Measurements from ENCODE around the gene CLDN5. TPM values are rescaled to one million over a fixed set of nuclear protein-coding genes. Genes with fewer than 3 reads are reported as not detected.
A peak's percentile ranks its signal among the peaks of the same experiment; 100 is the strongest.

CLDN5 gene
- total and polyA plus RNA-seq, 8 donors = 13.1 to 67.7 (median 45.2) TPM

GRCh38 chr22:19517171-19517500, 7.1 kb downstream of the CLDN5 start:
- TF ChIP-seq POLR2AphosphoS5 (IDR thresholded peaks at IDR 0.05) (no peak), CTCF (IDR thresholded peaks at IDR 0.05) (no peak), POLR2A (IDR thresholded peaks at IDR 0.05) (no peak), EP300 (IDR thresholded peaks at IDR 0.05) (no peak)
- 92 to 98% (median 97%) methylated on average over 8 to 10 of the region's 10 CpGs for WGBS, 5 donors
- Histone ChIP-seq H3K4me3 (no peak overlapping the region), H3K27ac (no peak overlapping the region), H3K4me1 (no peaks in the 10 kb centered on the region), H3K27me3 (peaks cover 0 to 2% (median 0%) of the 10 kb centered on the region in 3 donors), H3K36me3 (no peaks in the 10 kb centered on the region), H3K9me3 (no peaks in the 10 kb centered on the region)
- no peak for DNase-seq
- intact Hi-C loops (cut with DNase I; ENCODE audit: low total_unique reads) = no loop called here

- TF ChIP-seq CTCF (IDR thresholded peaks at IDR 0.05) = no peak
- TF ChIP-seq EP300 (IDR thresholded peaks at IDR 0.05) = no peak
- no peak for TF ChIP-seq POLR2AphosphoS5 (IDR thresholded peaks at IDR 0.05)
- no peak for TF ChIP-seq POLR2A (IDR thresholded peaks at IDR 0.05)
- H3K9me3 ChIP-seq = no peaks in the 10 kb centered on the region
- H3K36me3 ChIP-seq = no peaks in the 10 kb centered on the region
- 88 to 97% (median 94%) methylated on average over 10 to 19 of the region's 19 CpGs for WGBS, 5 donors
- H3K27ac ChIP-seq = no peak overlapping the region
- no peak overlapping the region for H3K4me3 ChIP-seq
- no peaks in the 10 kb centered on the region for H3K4me1 ChIP-seq
- no peaks in the 10 kb centered on the region for H3K27me3 ChIP-seq
- no peak for DNase-seq
- intact Hi-C loops (cut with DNase I; ENCODE audit: low total_unique reads) = no loop called here
Observed at GRCh38 chr22:19516378-19517170, 7.6 kb downstream of the CLDN5 start.

- no peaks in the 10 kb centered on the region for H3K36me3 ChIP-seq
- 92 to 96% (median 95%) methylated on average over 12 of the region's 12 CpGs for WGBS, 5 donors
- H3K4me3 ChIP-seq = no peak overlapping the region
- intact Hi-C loops (cut with DNase I; ENCODE audit: low total_unique reads) = no loop called here
- DNase-seq = no peak
- H3K27ac ChIP-seq = no peak overlapping the region
- H3K4me1 ChIP-seq = no peaks in the 10 kb centered on the region
- no peak for TF ChIP-seq CTCF (IDR thresholded peaks at IDR 0.05)
- TF ChIP-seq POLR2A (IDR thresholded peaks at IDR 0.05) = no peak
- no peak for TF ChIP-seq EP300 (IDR thresholded peaks at IDR 0.05)
- TF ChIP-seq POLR2AphosphoS5 (IDR thresholded peaks at IDR 0.05) = no peak
- no peaks in the 10 kb centered on the region for H3K9me3 ChIP-seq
- H3K27me3 ChIP-seq = no peaks in the 10 kb centered on the region
Observed at GRCh38 chr22:19515654-19516377, 8.4 kb downstream of the CLDN5 start.

DNA sequence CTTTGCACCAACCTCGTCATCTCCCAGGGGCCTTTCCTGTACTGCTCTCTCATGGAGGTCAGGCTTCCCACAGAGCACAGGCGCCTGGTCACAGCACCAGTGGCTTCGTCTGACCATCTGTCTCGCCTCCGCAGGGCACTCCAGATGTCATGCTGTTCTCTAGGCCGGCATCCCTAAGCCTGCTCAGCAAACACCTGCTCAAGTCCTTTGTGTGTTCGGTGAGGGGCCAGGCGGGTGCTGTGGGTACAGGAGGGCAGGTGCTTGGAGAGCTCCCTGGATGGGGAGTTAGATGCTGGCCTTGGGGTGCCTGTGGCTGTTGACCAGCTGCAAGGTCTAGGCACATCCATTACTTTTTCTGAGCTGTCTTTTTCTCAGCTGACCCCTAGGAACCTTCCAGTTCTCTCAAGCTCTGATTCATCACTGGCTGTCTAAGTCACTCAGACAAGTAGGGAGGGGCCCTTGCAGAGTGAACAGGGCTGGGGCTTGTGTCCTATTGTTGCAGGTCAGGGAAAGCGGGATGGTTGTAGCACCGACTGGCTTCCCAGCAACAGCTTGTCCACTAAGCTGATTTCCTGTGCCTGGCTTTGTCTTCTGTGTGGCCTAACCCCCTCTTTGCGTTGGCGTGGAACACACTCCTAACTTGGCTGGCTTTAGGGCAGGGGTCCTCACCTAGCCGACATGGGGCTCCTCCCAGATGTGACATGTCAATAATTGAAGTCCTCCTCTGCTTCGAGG, 9.2 kb downstream of the CLDN5 start:
- no peak overlapping the region for H3K4me3 ChIP-seq
- no peaks in the 10 kb centered on the region for H3K4me1 ChIP-seq
- WGBS, 5 donors = 88 to 92% (median 89%) methylated on average over 13 to 14 of the region's 14 CpGs
- no peaks in the 10 kb centered on the region for H3K27me3 ChIP-seq
- intact Hi-C loops (cut with DNase I; ENCODE audit: low total_unique reads) = no loop called here
- peak in 1 of 2 donors; percentile 21 for DNase-seq
- TF ChIP-seq EP300 (IDR thresholded peaks at IDR 0.05) (no peak), POLR2A (IDR thresholded peaks at IDR 0.05) (no peak), POLR2AphosphoS5 (IDR thresholded peaks at IDR 0.05) (no peak), CTCF (IDR thresholded peaks at IDR 0.05) (no peak)
- H3K9me3 ChIP-seq = no peaks in the 10 kb centered on the region
- H3K27ac ChIP-seq = no peak overlapping the region
- H3K36me3 ChIP-seq = no peaks in the 10 kb centered on the region

Measured in stomach (tissue), 9 donors.